SK-N-SH (cell line): ENCODE results near the gene PELI1. TPM values are rescaled to one million over a fixed set of nuclear protein-coding genes. Genes with fewer than 3 reads are reported as not detected.

Experiments used
- CTCF ChIA-PET: fragments of 300-600, 350-600 bp; formaldehyde crosslinking; extraction: SDS; loops from one replicate; lab custom pipeline; 2021; lab: Yijun Ruan, JAX
- POLR2A ChIA-PET: fragments of 350-600 bp; sonication (Branson Sonifier 250); formaldehyde crosslinking; extraction: SDS; loops from one replicate; lab custom pipeline; 2020; ENCODE audit warnings: antibody characterized with exemption, inconsistent platforms; lab: Yijun Ruan, JAX
- DNase-seq: peaks from one replicate; pipeline ENCODE4 v3.0.0; 2012
- H2AFZ ChIP-seq: fragments of 200-600 bp; sonication (generic); 2 replicates; pipeline ENCODE4 v1.8.1; 2016; ENCODE audit warnings: antibody characterized with exemption, mild to moderate bottlenecking, low read depth
- H3F3A ChIP-seq: fragments of 200-600 bp; sonication (generic); replicated peaks from 2 replicates; pipeline ENCODE3; 2016; ENCODE audit warnings: antibody characterized with exemption, mild to moderate bottlenecking; ENCODE audit not compliant: insufficient read depth
- H3K27ac ChIP-seq, 2 experiments: fragments of 200-500 bp in 1 of 2; fragments of 200-600 bp in 1 of 2; sonication (Bioruptor generic) in 1 of 2; sonication (generic), shearing (Covaris generic) in 1 of 2; 2 replicates each; pipeline versions ENCODE4 v1.5.1 to v1.6.1; 2014 to 2016; ENCODE audit warnings: low read depth in 2 of 2, inconsistent platforms in 1 of 2, low read length in 1 of 2, mild to moderate bottlenecking in 1 of 2, mixed read lengths in 1 of 2
- H3K27me3 ChIP-seq: fragments of 200-600 bp; sonication (generic), shearing (Covaris generic); 2 replicates; pipeline ENCODE4 v1.6.1; 2016; ENCODE audit warnings: mixed run types; ENCODE audit not compliant: insufficient read depth
- H3K36me3 ChIP-seq, 2 experiments: fragments of 200-500 bp in 1 of 2; fragments of 200-600 bp in 1 of 2; sonication (Bioruptor generic) in 1 of 2; sonication (generic) in 1 of 2; replicated peaks in 1 of 2; 2 replicates each; pipeline versions ENCODE3 to v1.5.1; 2014 to 2016; ENCODE audit warnings: low read length in 1 of 2, mild to moderate bottlenecking in 1 of 2; ENCODE audit not compliant: insufficient read depth in 2 of 2, control insufficient read depth in 1 of 2
- H3K4me1 ChIP-seq, 2 experiments: fragments of 200-500 bp in 1 of 2; fragments of 200-600 bp in 1 of 2; sonication (Bioruptor generic) in 1 of 2; sonication (generic), shearing (Covaris generic) in 1 of 2; 2 replicates each; pipeline versions ENCODE4 v1.5.1 to v1.6.1; 2014 to 2016; ENCODE audit warnings: low read depth in 1 of 2, low read length in 1 of 2, mixed run types in 1 of 2; ENCODE audit not compliant: insufficient read depth in 2 of 2, control insufficient read depth in 1 of 2
- H3K4me2 ChIP-seq: fragments of 200-600 bp; sonication (generic), shearing (Covaris generic); 2 replicates; pipeline ENCODE4 v1.6.1; 2017; ENCODE audit warnings: mixed run types
- H3K4me3 ChIP-seq, 2 experiments: fragments of 200-500 bp in 1 of 2; fragments of 200-600 bp in 1 of 2; sonication (Bioruptor generic) in 1 of 2; sonication (generic), shearing (Covaris generic) in 1 of 2; 2 replicates each; pipeline versions ENCODE4 v1.5.1 to v1.8.1; 2014 to 2016; ENCODE audit warnings: low read depth in 2 of 2, inconsistent platforms in 1 of 2, low read length in 1 of 2, mild to moderate bottlenecking in 1 of 2, mixed read lengths in 1 of 2, moderate library complexity in 1 of 2
- H3K79me2 ChIP-seq: fragments of 200-600 bp; sonication (generic); 2 replicates; pipeline ENCODE4 v1.8.1; 2017; ENCODE audit warnings: mild to moderate bottlenecking; ENCODE audit not compliant: insufficient read depth
- H3K9ac ChIP-seq: fragments of 200-600 bp; sonication (generic); 2 replicates; pipeline ENCODE4 v1.6.1; 2017; ENCODE audit warnings: mixed run types
- H3K9me2 ChIP-seq: fragments of 200-600 bp; sonication (generic); 2 replicates; pipeline ENCODE4 v1.6.1; 2017; ENCODE audit warnings: mixed run types
- H3K9me3 ChIP-seq: fragments of 200-600 bp; sonication (generic); 2 replicates; pipeline ENCODE4 v1.6.1; 2017; ENCODE audit warnings: mixed run types, mild to moderate bottlenecking, moderate library complexity
- H4K20me1 ChIP-seq: fragments of 200-600 bp; sonication (generic); 2 replicates; pipeline ENCODE4 v1.6.1; 2017; ENCODE audit warnings: mild to moderate bottlenecking, mixed run types; ENCODE audit not compliant: insufficient read depth
- CHD2 ChIP-seq: fragments of 150-350 bp; IDR thresholded peaks from 2 replicates; pipeline ENCODE4 v1.6.1; 2018; ENCODE audit warnings: low read length; ENCODE audit not compliant: partially characterized antibody
- ELF1 ChIP-seq: IDR thresholded peaks from 2 replicates; pipeline ENCODE4 v1.4.0; 2012
- EP300 ChIP-seq, 2 experiments: IDR thresholded peaks; 2 replicates each; pipeline versions ENCODE4 v1.4.0 to v1.6.1; 2012; ENCODE audit warnings: borderline replicate concordance in 1 of 2, low read depth in 1 of 2, low read length in 1 of 2
- FOXM1 ChIP-seq: IDR thresholded peaks from 2 replicates; pipeline ENCODE4 v1.4.0; 2012; ENCODE audit warnings: low read depth, mild to moderate bottlenecking
- GABPA ChIP-seq: IDR thresholded peaks from 2 replicates; pipeline ENCODE4 v1.4.0; 2012; ENCODE audit warnings: low read depth, mild to moderate bottlenecking
- GATA2 ChIP-seq: sonication (generic); formaldehyde crosslinking; IDR thresholded peaks from 2 replicates; pipeline ENCODE4 v1.5.0; 2020; ENCODE audit warnings: mild to moderate bottlenecking, missing genetic modification reagents
- MEF2A ChIP-seq: IDR thresholded peaks from 2 replicates; pipeline ENCODE4 v1.4.0; 2012; ENCODE audit warnings: low read depth, borderline replicate concordance
- POLR2AphosphoS5 ChIP-seq: IDR thresholded peaks from 2 replicates; pipeline ENCODE4 v1.6.1; 2012; ENCODE audit warnings: low read depth, low read length
- RAD21 ChIP-seq: IDR thresholded peaks from 2 replicates; pipeline ENCODE4 v1.6.1; 2012; ENCODE audit warnings: mild to moderate bottlenecking, low read length
- RFX5 ChIP-seq: IDR thresholded peaks from 2 replicates; pipeline ENCODE4 v1.6.1; 2012; ENCODE audit warnings: mild to moderate bottlenecking, improper control_type of control experiment, low read length
- RXRA ChIP-seq: IDR thresholded peaks from 2 replicates; pipeline ENCODE4 v1.4.0; 2012; ENCODE audit warnings: low read depth, mild to moderate bottlenecking, borderline replicate concordance
- SIN3A ChIP-seq: IDR thresholded peaks from 2 replicates; pipeline ENCODE4 v1.6.1; 2012; ENCODE audit warnings: low read depth, mild to moderate bottlenecking, low read length, moderate library complexity, borderline replicate concordance
- TAF1 ChIP-seq: IDR thresholded peaks from 2 replicates; pipeline ENCODE4 v1.6.1; 2012; ENCODE audit warnings: low read depth, mild to moderate bottlenecking, low read length, moderate library complexity, borderline replicate concordance
- TCF12 ChIP-seq: IDR thresholded peaks from 2 replicates; pipeline ENCODE4 v1.4.0; 2012
- TEAD4 ChIP-seq: IDR thresholded peaks from 2 replicates; pipeline ENCODE4 v1.4.0; 2012; ENCODE audit warnings: mild to moderate bottlenecking, borderline replicate concordance; ENCODE audit not compliant: insufficient read depth
- YY1 ChIP-seq: IDR thresholded peaks from 2 replicates; pipeline ENCODE4 v1.4.0; 2012; ENCODE audit warnings: low read depth, mild to moderate bottlenecking
- WGBS: methylation state at CpG from one replicate; pipeline ENCODE4 v1.1.6; 2017; ENCODE audit warnings: low lambda C conversion rate; 5-methylcytosine and 5-hydroxymethylcytosine counted together
- polyA plus RNA-seq, 3 experiments: library from polyadenylated mRNA; depleted of rRNA; stranded (reverse); fragments of >200 nt; gene quantifications; 2 replicates each; pipeline ENCODE4 v1.2.3, GENCODE V29; 2012
- TF ChIP-seq, protein P1 (sequence below): IDR thresholded peaks from 2 replicates; pipeline ENCODE4 v1.4.0; 2012; ENCODE audit warnings: low read depth
- TF ChIP-seq, protein P2 (sequence below): IDR thresholded peaks from 2 replicates; pipeline ENCODE4 v1.6.1; 2012; ENCODE audit warnings: mild to moderate bottlenecking, low read depth, low read length, moderate library complexity
- TF ChIP-seq, protein P3 (sequence below): fragments of 200-600 bp; sonication (generic); IDR thresholded peaks from 2 replicates; pipeline ENCODE4 v1.6.1; 2017; ENCODE audit warnings: antibody characterized with exemption, mild to moderate bottlenecking, moderate library complexity
- TF ChIP-seq, protein P4 (sequence below): fragments of 150-350 bp; IDR thresholded peaks from 2 replicates; pipeline ENCODE4 v1.6.1; 2016; ENCODE audit warnings: mild to moderate bottlenecking, low read depth, low read length

PELI1 gene
- polyA plus RNA-seq, 1 of the 3 experiments (the other 2 are of a cell fraction) = 4.2 TPM

DNA sequence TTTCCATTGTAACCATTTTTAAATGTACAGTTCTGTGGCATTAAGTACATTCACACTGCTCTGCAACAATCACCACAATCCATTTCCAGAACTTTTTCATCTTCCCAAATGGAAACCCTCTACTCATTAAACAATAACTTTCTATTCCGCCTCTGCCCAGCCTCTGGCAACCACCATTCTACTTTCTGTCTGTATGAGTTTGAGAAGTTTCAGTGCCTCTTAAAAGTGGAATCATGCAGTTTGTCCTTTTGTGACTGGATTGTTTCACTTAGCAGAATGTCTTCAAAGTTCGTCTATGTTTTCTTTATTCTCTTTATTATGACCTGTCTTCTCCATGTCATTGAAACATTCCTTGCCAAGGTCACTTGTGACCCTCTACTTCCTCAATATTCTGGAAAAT, 22.0 kb upstream of the PELI1 start:
- Histone ChIP-seq H3K27ac (no peak overlapping the region), H3K9me3 (no peaks in the 10 kb centered on the region), H3K4me2 (no peak overlapping the region), H3K79me2 (no peaks in the 10 kb centered on the region), H3F3A (no peaks in the 10 kb centered on the region), H3K36me3 (no peaks in the 10 kb centered on the region), H4K20me1 (no peaks in the 10 kb centered on the region), H3K4me1 (no peaks in the 10 kb centered on the region; a peak in 1 of 4 replicates), H3K4me3 (no peak overlapping the region), H2AFZ (no peak overlapping the region), H3K9me2 (no peaks in the 10 kb centered on the region), H3K27me3 (no peaks in the 10 kb centered on the region), H3K9ac (no peak overlapping the region)
- WGBS = 73% methylated on average over 2 of the region's 2 CpGs
- POLR2A ChIA-PET = no interaction called here
- CTCF ChIA-PET = no interaction called here
- no peak for DNase-seq
- no peak for TF ChIP-seq SIN3A
- no peak for TF ChIP-seq EP300 (IDR thresholded peaks at IDR 0.05; ENCODE audit: borderline replicate concordance in 1 of 2, low read depth in 1 of 2, low read length in 1 of 2)
- TF ChIP-seq, protein P1, sequence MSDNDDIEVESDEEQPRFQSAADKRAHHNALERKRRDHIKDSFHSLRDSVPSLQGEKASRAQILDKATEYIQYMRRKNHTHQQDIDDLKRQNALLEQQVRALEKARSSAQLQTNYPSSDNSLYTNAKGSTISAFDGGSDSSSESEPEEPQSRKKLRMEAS = no peak
- no peak for TF ChIP-seq YY1
- TF ChIP-seq ELF1 = no peak
- no peak for TF ChIP-seq TAF1
- no peak for TF ChIP-seq FOXM1
- TF ChIP-seq CHD2 = no peak
- no peak for TF ChIP-seq TCF12
- no peak for TF ChIP-seq RXRA
- TF ChIP-seq RFX5 = no peak
- TF ChIP-seq POLR2AphosphoS5 = no peak
- no peak for TF ChIP-seq GABPA

DNA sequence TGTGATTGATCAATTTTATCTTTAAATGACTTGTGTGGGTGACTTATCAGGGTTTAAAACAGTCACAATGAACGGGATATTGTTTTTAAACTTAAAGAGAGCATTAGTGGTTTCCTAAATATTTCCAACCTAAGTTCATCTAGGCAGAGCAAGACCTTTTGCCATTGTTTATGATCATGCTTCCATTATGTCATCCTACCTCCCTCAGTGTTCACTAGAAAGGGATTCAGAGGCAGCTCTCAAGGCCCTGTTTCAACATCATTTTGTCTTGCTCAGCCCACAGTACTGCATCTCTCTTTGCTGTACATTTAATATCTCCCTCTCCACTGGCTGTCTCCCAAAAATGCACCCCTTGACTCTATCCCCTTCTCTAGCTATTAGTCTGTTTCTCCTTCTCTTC, 21.5 kb upstream of the PELI1 start:
- Histone ChIP-seq H4K20me1 (no peaks in the 10 kb centered on the region), H3K79me2 (no peaks in the 10 kb centered on the region), H3K9ac (no peak overlapping the region), H3K4me3 (no peak overlapping the region), H3K4me2 (no peak overlapping the region), H3K36me3 (no peaks in the 10 kb centered on the region), H3K27ac (no peak overlapping the region), H3K9me3 (no peaks in the 10 kb centered on the region), H3K9me2 (no peaks in the 10 kb centered on the region), H3K27me3 (no peaks in the 10 kb centered on the region), H2AFZ (no peak overlapping the region), H3K4me1 (no peaks in the 10 kb centered on the region; a peak in 1 of 4 replicates), H3F3A (no peaks in the 10 kb centered on the region)
- no peak for DNase-seq
- ChIA-PET CTCF (no interaction called here), POLR2A (no interaction called here)
- no peak for TF ChIP-seq GATA2
- TF ChIP-seq CHD2 = no peak
- TF ChIP-seq, protein P2, sequence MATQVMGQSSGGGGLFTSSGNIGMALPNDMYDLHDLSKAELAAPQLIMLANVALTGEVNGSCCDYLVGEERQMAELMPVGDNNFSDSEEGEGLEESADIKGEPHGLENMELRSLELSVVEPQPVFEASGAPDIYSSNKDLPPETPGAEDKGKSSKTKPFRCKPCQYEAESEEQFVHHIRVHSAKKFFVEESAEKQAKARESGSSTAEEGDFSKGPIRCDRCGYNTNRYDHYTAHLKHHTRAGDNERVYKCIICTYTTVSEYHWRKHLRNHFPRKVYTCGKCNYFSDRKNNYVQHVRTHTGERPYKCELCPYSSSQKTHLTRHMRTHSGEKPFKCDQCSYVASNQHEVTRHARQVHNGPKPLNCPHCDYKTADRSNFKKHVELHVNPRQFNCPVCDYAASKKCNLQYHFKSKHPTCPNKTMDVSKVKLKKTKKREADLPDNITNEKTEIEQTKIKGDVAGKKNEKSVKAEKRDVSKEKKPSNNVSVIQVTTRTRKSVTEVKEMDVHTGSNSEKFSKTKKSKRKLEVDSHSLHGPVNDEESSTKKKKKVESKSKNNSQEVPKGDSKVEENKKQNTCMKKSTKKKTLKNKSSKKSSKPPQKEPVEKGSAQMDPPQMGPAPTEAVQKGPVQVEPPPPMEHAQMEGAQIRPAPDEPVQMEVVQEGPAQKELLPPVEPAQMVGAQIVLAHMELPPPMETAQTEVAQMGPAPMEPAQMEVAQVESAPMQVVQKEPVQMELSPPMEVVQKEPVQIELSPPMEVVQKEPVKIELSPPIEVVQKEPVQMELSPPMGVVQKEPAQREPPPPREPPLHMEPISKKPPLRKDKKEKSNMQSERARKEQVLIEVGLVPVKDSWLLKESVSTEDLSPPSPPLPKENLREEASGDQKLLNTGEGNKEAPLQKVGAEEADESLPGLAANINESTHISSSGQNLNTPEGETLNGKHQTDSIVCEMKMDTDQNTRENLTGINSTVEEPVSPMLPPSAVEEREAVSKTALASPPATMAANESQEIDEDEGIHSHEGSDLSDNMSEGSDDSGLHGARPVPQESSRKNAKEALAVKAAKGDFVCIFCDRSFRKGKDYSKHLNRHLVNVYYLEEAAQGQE = no peak
- no peak for TF ChIP-seq MEF2A
- no peak for TF ChIP-seq TEAD4
- TF ChIP-seq RXRA = no peak
- TF ChIP-seq FOXM1 = no peak
- TF ChIP-seq, protein P3, sequence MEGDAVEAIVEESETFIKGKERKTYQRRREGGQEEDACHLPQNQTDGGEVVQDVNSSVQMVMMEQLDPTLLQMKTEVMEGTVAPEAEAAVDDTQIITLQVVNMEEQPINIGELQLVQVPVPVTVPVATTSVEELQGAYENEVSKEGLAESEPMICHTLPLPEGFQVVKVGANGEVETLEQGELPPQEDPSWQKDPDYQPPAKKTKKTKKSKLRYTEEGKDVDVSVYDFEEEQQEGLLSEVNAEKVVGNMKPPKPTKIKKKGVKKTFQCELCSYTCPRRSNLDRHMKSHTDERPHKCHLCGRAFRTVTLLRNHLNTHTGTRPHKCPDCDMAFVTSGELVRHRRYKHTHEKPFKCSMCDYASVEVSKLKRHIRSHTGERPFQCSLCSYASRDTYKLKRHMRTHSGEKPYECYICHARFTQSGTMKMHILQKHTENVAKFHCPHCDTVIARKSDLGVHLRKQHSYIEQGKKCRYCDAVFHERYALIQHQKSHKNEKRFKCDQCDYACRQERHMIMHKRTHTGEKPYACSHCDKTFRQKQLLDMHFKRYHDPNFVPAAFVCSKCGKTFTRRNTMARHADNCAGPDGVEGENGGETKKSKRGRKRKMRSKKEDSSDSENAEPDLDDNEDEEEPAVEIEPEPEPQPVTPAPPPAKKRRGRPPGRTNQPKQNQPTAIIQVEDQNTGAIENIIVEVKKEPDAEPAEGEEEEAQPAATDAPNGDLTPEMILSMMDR = no peak
- TF ChIP-seq RAD21 = no peak
- TF ChIP-seq, protein P4, sequence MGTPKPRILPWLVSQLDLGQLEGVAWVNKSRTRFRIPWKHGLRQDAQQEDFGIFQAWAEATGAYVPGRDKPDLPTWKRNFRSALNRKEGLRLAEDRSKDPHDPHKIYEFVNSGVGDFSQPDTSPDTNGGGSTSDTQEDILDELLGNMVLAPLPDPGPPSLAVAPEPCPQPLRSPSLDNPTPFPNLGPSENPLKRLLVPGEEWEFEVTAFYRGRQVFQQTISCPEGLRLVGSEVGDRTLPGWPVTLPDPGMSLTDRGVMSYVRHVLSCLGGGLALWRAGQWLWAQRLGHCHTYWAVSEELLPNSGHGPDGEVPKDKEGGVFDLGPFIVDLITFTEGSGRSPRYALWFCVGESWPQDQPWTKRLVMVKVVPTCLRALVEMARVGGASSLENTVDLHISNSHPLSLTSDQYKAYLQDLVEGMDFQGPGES = no peak
- 50% methylated on average over 1 of the region's 1 CpG for WGBS
